Measurements from ENCODE around the gene SMIM38. TPM values are rescaled to one million over a fixed set of nuclear protein-coding genes. Genes with fewer than 3 reads are reported as not detected.

SMIM38 gene
- polyA plus RNA-seq (ENCODE audit: insufficient read length): 0.35 TPM

- no peak for DNase-seq (ENCODE audit: low read depth)
These were observed at the start of gene SMIM38 for GRCh38 chr11:69155302-69156234. TSS of gene SMIM38 (plus strand) at chr11:69155935. CDS start at chr11:69157847, 1,912 bp downstream.

GRCh38 chr11:69106031-69106811 lies 49.5 kb upstream of the SMIM38 start:
- no peak for DNase-seq (ENCODE audit: low read depth)

- no peak for DNase-seq (ENCODE audit: low read depth)
These were observed 48.3 kb upstream of the SMIM38 start for GRCh38 chr11:69107413-69107812.

GRCh38 chr11:69108030-69108429 lies 47.7 kb upstream of the SMIM38 start:
- DNase-seq (ENCODE audit: low read depth): no peak

GRCh38 chr11:69108559-69108958 lies 47.2 kb upstream of the SMIM38 start:
- no peak for DNase-seq (ENCODE audit: low read depth)

GRCh38 chr11:69109101-69109500 lies 46.6 kb upstream of the SMIM38 start:
- no peak for DNase-seq (ENCODE audit: low read depth)

GRCh38 chr11:69110451-69110850 lies 45.3 kb upstream of the SMIM38 start:
- DNase-seq (ENCODE audit: low read depth): no peak

GRCh38 chr11:69111624-69112542 lies 43.9 kb upstream of the SMIM38 start:
- no peak for DNase-seq (ENCODE audit: low read depth)

- no peak for DNase-seq (ENCODE audit: low read depth)
These were observed 42.5 kb upstream of the SMIM38 start for GRCh38 chr11:69113226-69113625.

GRCh38 chr11:69113646-69114340 lies 41.9 kb upstream of the SMIM38 start:
- DNase-seq (ENCODE audit: low read depth): no peak

- DNase-seq (ENCODE audit: low read depth): no peak
These were observed 41.4 kb upstream of the SMIM38 start for GRCh38 chr11:69114362-69114761.

GRCh38 chr11:69114811-69115523 lies 40.8 kb upstream of the SMIM38 start:
- DNase-seq (ENCODE audit: low read depth): no peak

- no peak for DNase-seq (ENCODE audit: low read depth)
These were observed 39.9 kb upstream of the SMIM38 start for GRCh38 chr11:69115586-69116560.

GRCh38 chr11:69116671-69117070 lies 39.1 kb upstream of the SMIM38 start:
- no peak for DNase-seq (ENCODE audit: low read depth)

GRCh38 chr11:69119190-69119589 lies 36.5 kb upstream of the SMIM38 start:
- DNase-seq (ENCODE audit: low read depth): no peak

GRCh38 chr11:69120096-69120875 lies 35.4 kb upstream of the SMIM38 start:
- no peak for DNase-seq (ENCODE audit: low read depth)

GRCh38 chr11:69121021-69121420 lies 34.7 kb upstream of the SMIM38 start:
- no peak for DNase-seq (ENCODE audit: low read depth)

- DNase-seq (ENCODE audit: low read depth): no peak
These were observed 34.0 kb upstream of the SMIM38 start for GRCh38 chr11:69121621-69122325.

Data from forelimb muscle (tissue), 1 donor.